Measurements from ENCODE around the gene ITGAX. TPM values are rescaled to one million over a fixed set of nuclear protein-coding genes. Genes with fewer than 3 reads are reported as not detected.
A peak's percentile ranks its signal among the peaks of the same experiment; 100 is the strongest.

Gene ITGAX
- total and polyA plus RNA-seq, 8 donors, result 1.1 to 6.7 (median 4.1) TPM; not detected in 1

GRCh38 chr16:31365131-31365865, 10.3 kb downstream of the ITGAX start:
- Histone ChIP-seq H3K27me3 (peaks cover 0 to 27% (median 0%) of the 10 kb centered on the region in 3 donors), H3K4me3 (no peak overlapping the region), H3K9me3 (no peaks in the 10 kb centered on the region), H3K27ac (no peak overlapping the region), H3K36me3 (no peaks in the 10 kb centered on the region), H3K4me1 (no peaks in the 10 kb centered on the region)
- DNase-seq, result no peak
- 84 to 95% (median 89%) methylated on average over 7 of the region's 7 CpGs for WGBS, 5 donors
- intact Hi-C loops (cut with DNase I; ENCODE audit: low total_unique reads), result no loop called here
- TF ChIP-seq EP300 (IDR thresholded peaks at IDR 0.05), result no peak
- TF ChIP-seq POLR2AphosphoS5 (IDR thresholded peaks at IDR 0.05), result no peak
- no peak for TF ChIP-seq CTCF (IDR thresholded peaks at IDR 0.05)
- TF ChIP-seq POLR2A (IDR thresholded peaks at IDR 0.05), result no peak

- WGBS, 5 donors, result 72 to 86% (median 84%) methylated on average over 3 of the region's 3 CpGs
- intact Hi-C loops (cut with DNase I; ENCODE audit: low total_unique reads), result no loop called here
- Histone ChIP-seq H3K27ac (peak overlapping the region in 1 of 5 donors; percentile 38), H3K9me3 (no peaks in the 10 kb centered on the region), H3K27me3 (peaks cover 0 to 22% (median 0%) of the 10 kb centered on the region in 3 donors), H3K36me3 (peaks cover 0 to 3% (median 0%) of the 10 kb centered on the region in 4 donors), H3K4me3 (no peak overlapping the region), H3K4me1 (no peaks in the 10 kb centered on the region)
- DNase-seq, result no peak
- TF ChIP-seq POLR2AphosphoS5 (IDR thresholded peaks at IDR 0.05), result no peak
Observed at GRCh38 chr16:31367853-31368252, 12.9 kb downstream of the ITGAX start.

GRCh38 chr16:31371008-31371407, 16.0 kb downstream of the ITGAX start:
- intact Hi-C loops (cut with DNase I; ENCODE audit: low total_unique reads), result no loop called here
- H3K36me3 ChIP-seq, result peaks cover 0 to 3% (median 0%) of the 10 kb centered on the region in 4 donors
- no peak overlapping the region for H3K4me3 ChIP-seq
- no peak for TF ChIP-seq EP300 (IDR thresholded peaks at IDR 0.05)
- TF ChIP-seq POLR2AphosphoS5 (IDR thresholded peaks at IDR 0.05), result no peak
- TF ChIP-seq CTCF (IDR thresholded peaks at IDR 0.05), result no peak
- TF ChIP-seq POLR2A (IDR thresholded peaks at IDR 0.05), result no peak
- no peaks in the 10 kb centered on the region for H3K4me1 ChIP-seq
- 88 to 93% (median 90%) methylated on average over 12 of the region's 12 CpGs for WGBS, 5 donors
- H3K27me3 ChIP-seq, result peaks cover 0 to 14% (median 0%) of the 10 kb centered on the region in 3 donors
- H3K9me3 ChIP-seq, result peaks cover 0 to 10% (median 9%) of the 10 kb centered on the region in 4 donors
- no peak for DNase-seq
- no peak overlapping the region for H3K27ac ChIP-seq

- intact Hi-C loops (cut with DNase I; ENCODE audit: low total_unique reads), result no loop called here
- DNase-seq, result no peak
- H3K9me3 ChIP-seq, result peaks cover 0 to 10% (median 9%) of the 10 kb centered on the region in 4 donors
- H3K4me3 ChIP-seq, result no peak overlapping the region
- 75 to 83% (median 77%) methylated on average over 41 to 42 of the region's 42 CpGs for WGBS, 5 donors
- peaks cover 0 to 1% (median under 1%) of the 10 kb centered on the region in 4 donors for H3K4me1 ChIP-seq
- H3K27me3 ChIP-seq, result peaks cover 0 to 14% (median 0%) of the 10 kb centered on the region in 3 donors
- no peak overlapping the region for H3K27ac ChIP-seq
- H3K36me3 ChIP-seq, result peaks cover 0 to 3% (median 0%) of the 10 kb centered on the region in 4 donors
- TF ChIP-seq POLR2A (IDR thresholded peaks at IDR 0.05), result no peak
- TF ChIP-seq EP300 (IDR thresholded peaks at IDR 0.05), result no peak
- TF ChIP-seq CTCF (IDR thresholded peaks at IDR 0.05), result no peak
- TF ChIP-seq POLR2AphosphoS5 (IDR thresholded peaks at IDR 0.05), result no peak
Observed at GRCh38 chr16:31371619-31372484, 16.9 kb downstream of the ITGAX start.

Data from stomach (tissue), 9 donors.